Neural crest cell (in vitro differentiated cells): ENCODE results near the gene SIRPB2. TPM values are rescaled to one million over a fixed set of nuclear protein-coding genes. Genes with fewer than 3 reads are reported as not detected.

Experiments used
- DNase-seq: peaks from one replicate; pipeline ENCODE4 v3.0.0; 2021; ENCODE audit warnings: low read depth, mixed read lengths, low spot score
- H3K27ac Mint-ChIP-seq: one replicate; pipeline ENCODE4 v1.8.0; 2021; ENCODE audit warnings: mild to moderate bottlenecking, mixed read lengths; ENCODE audit not compliant: unreplicated experiment
- H3K27me3 Mint-ChIP-seq: 2 replicates; pipeline ENCODE4 v1.8.0; 2021; ENCODE audit warnings: low read depth, mild to moderate bottlenecking, mixed read lengths
- H3K36me3 Mint-ChIP-seq: 2 replicates; pipeline ENCODE4 v1.8.0; 2021; ENCODE audit warnings: low read depth, mild to moderate bottlenecking, mixed read lengths
- H3K4me1 Mint-ChIP-seq: 2 replicates; pipeline ENCODE4 v1.8.0; 2021; ENCODE audit warnings: mixed read lengths
- H3K4me3 Mint-ChIP-seq: one replicate; pipeline ENCODE4 v1.8.0; 2021; ENCODE audit warnings: mild to moderate bottlenecking, mixed read lengths
- H3K9me3 Mint-ChIP-seq: 2 replicates; pipeline ENCODE4 v1.8.0; 2021; ENCODE audit warnings: mixed read lengths
- CTCF ChIP-seq: fragments of 200-600 bp; sonication (generic); conservative IDR thresholded peaks from 2 replicates; pipeline ENCODE4 v1.5.0; 2021; ENCODE audit warnings: antibody characterized with exemption, mild to moderate bottlenecking
- total RNA-seq: library from RNA; stranded (reverse); gene quantifications from 2 replicates; pipeline ENCODE4 v1.2.1, GENCODE V29; 2021

SIRPB2 gene
- total RNA-seq, 1 donor from 2014 or later: not detected

- no peaks in the 10 kb centered on the region for H3K36me3 Mint-ChIP-seq
- DNase-seq: no peak
- no peaks in the 10 kb centered on the region for H3K4me1 Mint-ChIP-seq
- H3K4me3 Mint-ChIP-seq: no peak overlapping the region
- H3K9me3 Mint-ChIP-seq: no peaks in the 10 kb centered on the region
- H3K27me3 Mint-ChIP-seq: peaks cover 81% of the 10 kb centered on the region
- no peak overlapping the region for H3K27ac Mint-ChIP-seq
- no peak for TF ChIP-seq CTCF
Observed at GRCh38 chr20:1484438-1485116, 6.6 kb downstream of the SIRPB2 start.

GRCh38 chr20:1479831-1480595 lies 11.2 kb downstream of the SIRPB2 start:
- TF ChIP-seq CTCF: no peak
- H3K27me3 Mint-ChIP-seq: peaks cover 60% of the 10 kb centered on the region
- DNase-seq: no peak
- H3K27ac Mint-ChIP-seq: no peak overlapping the region
- no peak overlapping the region for H3K4me3 Mint-ChIP-seq
- no peaks in the 10 kb centered on the region for H3K36me3 Mint-ChIP-seq
- no peaks in the 10 kb centered on the region for H3K4me1 Mint-ChIP-seq
- no peaks in the 10 kb centered on the region for H3K9me3 Mint-ChIP-seq

- Mint-ChIP-seq H3K4me1 (no peaks in the 10 kb centered on the region), H3K4me3 (no peak overlapping the region), H3K36me3 (no peaks in the 10 kb centered on the region), H3K27ac (no peak overlapping the region), H3K27me3 (peaks cover 46% of the 10 kb centered on the region), H3K9me3 (no peaks in the 10 kb centered on the region)
- no peak for DNase-seq
- no peak for TF ChIP-seq CTCF
Observed at GRCh38 chr20:1478566-1478965, 12.7 kb downstream of the SIRPB2 start.

GRCh38 chr20:1477896-1478490 lies 13.2 kb downstream of the SIRPB2 start:
- no peaks in the 10 kb centered on the region for H3K4me1 Mint-ChIP-seq

More at GRCh38 chr20:1477896-1478490, 13.2 kb downstream of the SIRPB2 start:
- Mint-ChIP-seq H3K9me3 (no peaks in the 10 kb centered on the region), H3K36me3 (no peaks in the 10 kb centered on the region), H3K4me3 (no peak overlapping the region), H3K27me3 (peaks cover 45% of the 10 kb centered on the region), H3K27ac (no peak overlapping the region)
- DNase-seq: no peak
- no peak for TF ChIP-seq CTCF
